Measurements from ENCODE around the gene TGFBR3L. TPM values are rescaled to one million over a fixed set of nuclear protein-coding genes. Genes with fewer than 3 reads are reported as not detected.
A peak's percentile ranks its signal among the peaks of the same experiment; 100 is the strongest.

Gene TGFBR3L
- total and polyA plus RNA-seq, 10 of the 15 experiments (the other 5 are each of a cell fraction or from before 2014, with no cell fraction given) = 0.20 to 0.23 TPM; not detected in 8

DNA sequence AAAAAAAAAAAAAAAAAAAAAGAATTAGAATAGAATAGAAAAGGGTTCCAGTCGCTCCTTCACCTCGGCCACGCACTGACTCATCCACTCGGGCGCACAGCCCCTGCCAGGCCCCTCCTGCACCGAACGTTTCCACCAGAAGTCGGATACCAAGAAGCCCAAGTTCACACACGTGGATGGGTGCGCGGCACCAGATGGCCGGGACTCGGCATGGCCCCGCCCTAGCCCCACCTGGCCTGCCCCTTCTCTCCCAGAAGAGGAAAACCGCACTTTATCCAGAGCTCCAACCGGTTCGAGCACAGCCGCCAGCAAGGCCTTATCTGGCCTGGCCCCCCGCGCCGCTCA is 46.3 kb upstream of the TGFBR3L start:
- Histone ChIP-seq H3K27me3 (replicated peaks in 1 of 2; ENCODE audit: control insufficient read depth in 2 of 2, insufficient read depth in 2 of 2, low read length in 1 of 2) (peaks cover 5 to 9% of the 10 kb centered on the region in 2 experiments; a peak in 3 of 4 replicates), H3K4me3 (no peak overlapping the region), H3K36me3 (ENCODE audit: control insufficient read depth in 2 of 2, insufficient read depth in 2 of 2, low read length in 1 of 2) (no peaks in the 10 kb centered on the region), H3K9me3 (replicated peaks; ENCODE audit: control insufficient read depth, insufficient read depth, low read length) (no peaks in the 10 kb centered on the region; the same call in 2 of the 3 replicates), H3K79me2 (ENCODE audit: control insufficient read depth, insufficient read depth, low read length) (no peaks in the 10 kb centered on the region), H3K27ac (ENCODE audit: control insufficient read depth, insufficient read depth) (no peak overlapping the region), H3K9ac (ENCODE audit: control insufficient read depth, insufficient read depth, low read length) (no peak overlapping the region), H2AFZ (ENCODE audit: control insufficient read depth, low read depth, low read length) (no peak overlapping the region), H3K4me1 (ENCODE audit: control insufficient read depth, insufficient read depth, low read length) (peaks cover 12% of the 10 kb centered on the region; the same call in 1 of the 2 replicates), H3K4me2 (ENCODE audit: control insufficient read depth, insufficient read depth) (peak overlapping the region; percentile 95), H4K20me1 (ENCODE audit: control insufficient read depth, insufficient read depth) (no peaks in the 10 kb centered on the region)
- no peak for DNase-seq (ENCODE audit: low read depth, low spot score)
- intact Hi-C loops (cut with micrococcal nuclease; ENCODE audit: unreplicated experiment) = loop anchor here (2.0 kb wide), 1 partner anchor 35 kb away; the partner anchor contains the start of gene MAP2K7
- ChIA-PET POLR2A (interaction anchor here (1.8 kb wide), 1 partner anchor 52 kb away, joined by 4 read pairs; the partner anchor contains the start of gene SNAPC2), CTCF (interaction anchor here (0.8 to 2.0 kb wide), 11 partner anchors 9 to 238 kb away, joined by 3 to 19 read pairs (median 4); partner anchors contain the start of genes PET100, SNAPC2 and TIMM44), SMC1A (ENCODE audit: uncharacterized antibody, unreplicated experiment) (no interaction called here), RAD21 (ENCODE audit: unreplicated experiment) (interaction anchor here (1.1 to 1.7 kb wide), 3 partner anchors 35 to 300 kb away, joined by 4 to 8 read pairs (median 7); partner anchors contain the start of genes MAP2K7 and SNAPC2)
- in situ Hi-C loops (cut with MboI) = no loop called here
- 27% methylated on average over 21 of the region's 21 CpGs for WGBS (ENCODE audit: insufficient coverage, insufficient replicate concordance, low lambda C conversion rate, missing lambda C conversion rate)
- no TSS peak for BruUV-seq (replicated peaks)
- no peak for FAIRE-seq
- no peak for ATAC-seq
- no peak for TF ChIP-seq ZNF24 (IDR thresholded peaks at IDR 0.05)

DNA sequence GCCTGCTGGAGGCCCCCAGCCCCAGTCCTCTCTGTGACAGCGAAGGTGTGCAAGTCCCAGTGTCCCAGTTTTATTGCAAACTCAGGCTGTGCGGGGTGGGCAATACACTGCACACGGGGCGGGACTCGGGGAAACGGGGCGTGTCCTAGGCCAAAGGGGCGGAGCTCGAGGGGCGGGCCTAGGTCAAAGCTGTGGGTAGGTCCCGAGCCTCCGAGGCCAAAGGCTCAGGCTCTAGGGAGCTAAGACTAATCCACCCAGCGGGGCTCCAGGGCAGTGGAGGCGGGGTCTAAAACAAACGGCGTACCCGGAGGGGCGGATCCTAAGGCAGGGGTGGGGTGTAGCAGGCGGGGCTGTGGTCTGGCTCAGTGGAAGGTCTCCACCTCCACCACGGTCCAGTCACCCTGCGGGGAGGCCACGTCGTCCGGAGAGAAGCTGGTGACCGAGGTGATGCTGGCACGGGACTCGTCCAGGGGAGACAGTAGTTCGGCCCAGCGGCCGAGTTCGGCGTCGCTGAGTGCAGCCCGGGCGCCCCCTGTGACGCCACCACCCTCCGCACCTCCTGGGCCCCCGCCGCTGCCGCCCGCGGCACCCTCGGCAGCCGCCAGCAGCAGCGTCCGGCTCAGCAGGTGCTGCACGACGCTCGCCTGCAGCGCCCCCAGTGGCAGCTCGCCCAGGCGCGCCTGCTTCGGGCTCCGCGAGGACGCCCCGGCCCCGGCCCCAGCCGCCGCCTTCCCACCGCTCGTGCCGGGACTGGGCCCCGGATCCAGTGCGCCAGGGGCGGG is 45.8 kb upstream of the TGFBR3L start:
- peak; percentile 85 for ATAC-seq
- H3K4me3 ChIP-seq = peak overlapping the region; percentile 48; the same call in 1 of the 2 replicates
- 2% methylated on average over 65 of the region's 67 CpGs for WGBS (ENCODE audit: insufficient coverage, insufficient replicate concordance, low lambda C conversion rate, missing lambda C conversion rate)
- H3K79me2 ChIP-seq (ENCODE audit: control insufficient read depth, insufficient read depth, low read length) = no peaks in the 10 kb centered on the region
- H3K4me1 ChIP-seq (ENCODE audit: control insufficient read depth, insufficient read depth, low read length) = peaks cover 12% of the 10 kb centered on the region; the same call in 1 of the 2 replicates
- DNase-seq (ENCODE audit: low read depth, low spot score) = peak; percentile 13
- H3K9me3 ChIP-seq (replicated peaks; ENCODE audit: control insufficient read depth, insufficient read depth, low read length) = no peaks in the 10 kb centered on the region; the same call in 2 of the 3 replicates
- CTCF ChIA-PET = interaction anchor here (0.6 to 2.0 kb wide), 21 partner anchors 9 to 462 kb away, joined by 3 to 19 read pairs (median 4); partner anchors contain the start of genes MAP2K7, PET100, SNAPC2 and TIMM44
- RAD21 ChIA-PET (ENCODE audit: unreplicated experiment) = interaction anchor here (0.9 to 1.7 kb wide), 5 partner anchors 34 to 301 kb away, joined by 3 to 8 read pairs (median 4); partner anchors contain the start of genes MAP2K7, SNAPC2 and TRAPPC5
- intact Hi-C loops (cut with micrococcal nuclease; ENCODE audit: unreplicated experiment) (loop anchor here (2.0 kb wide), 1 partner anchor 34 kb away; the partner anchor contains the start of gene MAP2K7), in situ Hi-C loops (cut with MboI) (no loop called here)
- H2AFZ ChIP-seq (ENCODE audit: control insufficient read depth, low read depth, low read length) = peak overlapping the region; percentile 88
- POLR2A ChIA-PET = interaction anchor here (0.8 to 1.8 kb wide), 3 partner anchors 10 to 52 kb away, joined by 3 to 5 read pairs (median 4); partner anchors contain the start of gene SNAPC2
- H3K27me3 ChIP-seq (replicated peaks in 1 of 2; ENCODE audit: control insufficient read depth in 2 of 2, insufficient read depth in 2 of 2, low read length in 1 of 2) = peaks cover 5 to 7% of the 10 kb centered on the region in 2 experiments; a peak in 3 of 4 replicates
- no peaks in the 10 kb centered on the region for H3K36me3 ChIP-seq (ENCODE audit: control insufficient read depth in 2 of 2, insufficient read depth in 2 of 2, low read length in 1 of 2)
- peak overlapping the region; percentile 95 for H3K4me2 ChIP-seq (ENCODE audit: control insufficient read depth, insufficient read depth)
- H3K27ac ChIP-seq (ENCODE audit: control insufficient read depth, insufficient read depth) = no peak overlapping the region
- no peak overlapping the region; the same call in 1 of the 2 replicates for H3K9ac ChIP-seq (ENCODE audit: control insufficient read depth, insufficient read depth, low read length)
- peak; percentile 69 for FAIRE-seq
- H4K20me1 ChIP-seq (ENCODE audit: control insufficient read depth, insufficient read depth) = no peaks in the 10 kb centered on the region
- no TSS peak for BruUV-seq (replicated peaks)
- SMC1A ChIA-PET (ENCODE audit: uncharacterized antibody, unreplicated experiment) = interaction anchor here (1.1 kb wide), 1 partner anchor 188 kb away, joined by 3 read pairs; the partner anchor contains the start of gene TRAPPC5
- TF ChIP-seq SMARCA5 (IDR thresholded peaks at IDR 0.05) = peak; percentile 93
- TF ChIP-seq HDGF (IDR thresholded peaks at IDR 0.05) = 0 out of 2 replicates have a peak, but pooled peaks have one; percentile 15
- peak; percentile 87; the same call in 1 of the 2 replicates for TF ChIP-seq LARP7 (IDR thresholded peaks at IDR 0.05)
- peak; percentile 66; the same call in 1 of the 2 replicates for TF ChIP-seq RB1 (IDR thresholded peaks at IDR 0.05; ENCODE audit: borderline replicate concordance)
- TF ChIP-seq, protein P1, sequence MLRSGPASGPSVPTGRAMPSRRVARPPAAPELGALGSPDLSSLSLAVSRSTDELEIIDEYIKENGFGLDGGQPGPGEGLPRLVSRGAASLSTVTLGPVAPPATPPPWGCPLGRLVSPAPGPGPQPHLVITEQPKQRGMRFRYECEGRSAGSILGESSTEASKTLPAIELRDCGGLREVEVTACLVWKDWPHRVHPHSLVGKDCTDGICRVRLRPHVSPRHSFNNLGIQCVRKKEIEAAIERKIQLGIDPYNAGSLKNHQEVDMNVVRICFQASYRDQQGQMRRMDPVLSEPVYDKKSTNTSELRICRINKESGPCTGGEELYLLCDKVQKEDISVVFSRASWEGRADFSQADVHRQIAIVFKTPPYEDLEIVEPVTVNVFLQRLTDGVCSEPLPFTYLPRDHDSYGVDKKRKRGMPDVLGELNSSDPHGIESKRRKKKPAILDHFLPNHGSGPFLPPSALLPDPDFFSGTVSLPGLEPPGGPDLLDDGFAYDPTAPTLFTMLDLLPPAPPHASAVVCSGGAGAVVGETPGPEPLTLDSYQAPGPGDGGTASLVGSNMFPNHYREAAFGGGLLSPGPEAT (IDR thresholded peaks at IDR 0.05; ENCODE audit: low read depth) = no peak
- TF ChIP-seq, protein P2, sequence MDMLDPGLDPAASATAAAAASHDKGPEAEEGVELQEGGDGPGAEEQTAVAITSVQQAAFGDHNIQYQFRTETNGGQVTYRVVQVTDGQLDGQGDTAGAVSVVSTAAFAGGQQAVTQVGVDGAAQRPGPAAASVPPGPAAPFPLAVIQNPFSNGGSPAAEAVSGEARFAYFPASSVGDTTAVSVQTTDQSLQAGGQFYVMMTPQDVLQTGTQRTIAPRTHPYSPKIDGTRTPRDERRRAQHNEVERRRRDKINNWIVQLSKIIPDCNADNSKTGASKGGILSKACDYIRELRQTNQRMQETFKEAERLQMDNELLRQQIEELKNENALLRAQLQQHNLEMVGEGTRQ (IDR thresholded peaks at IDR 0.05; ENCODE audit: borderline replicate concordance, low read depth, low read length) = no peak
- no peak for TF ChIP-seq EED (IDR thresholded peaks at IDR 0.05; ENCODE audit: low read depth)
- peak; percentile 90 for TF ChIP-seq TCF3 (IDR thresholded peaks at IDR 0.05; ENCODE audit: borderline replicate concordance, insufficient read depth, low read depth, low read length)
- no peak for TF ChIP-seq NFYB (IDR thresholded peaks at IDR 0.05; ENCODE audit: insufficient read depth, low read depth, low read length)
- TF ChIP-seq EP300 (IDR thresholded peaks at IDR 0.05; ENCODE audit: borderline replicate concordance in 1 of 2, control insufficient read depth in 1 of 2, low read depth in 2 of 2, low read length in 2 of 2) = no peak
- TF ChIP-seq RUNX3 (IDR thresholded peaks at IDR 0.05; ENCODE audit: low read length) = peak; percentile 36; the same call in 1 of the 2 replicates

All from GM12878 (cell line).